WERI-Rb-1 (cell line): ENCODE results near the gene SDK2.

Experiments
- DNase-seq: peaks from one replicate; pipeline ENCODE4 v3.0.0-alpha.2; 2020
- H3K27ac ChIP-seq: fragments of 250-450 bp; sonication (Bioruptor Pico); 2 replicates; pipeline ENCODE4 v1.5.1; 2020; ENCODE audit warnings: mild to moderate bottlenecking, moderate library complexity
- H3K27me3 ChIP-seq: fragments of 250-450 bp; sonication (Bioruptor Pico); 2 replicates; pipeline ENCODE4 v1.5.1; 2021; ENCODE audit warnings: mild to moderate bottlenecking, low read depth, moderate library complexity; ENCODE audit not compliant: insufficient read depth, severe bottlenecking
- H3K36me3 ChIP-seq: fragments of 250-450 bp; sonication (Bioruptor Pico); 2 replicates; pipeline ENCODE4 v1.5.1; 2020; ENCODE audit warnings: mild to moderate bottlenecking, moderate library complexity
- H3K4me3 ChIP-seq: 2 replicates; pipeline ENCODE4 v1.5.1; 2011; ENCODE audit warnings: low read depth, mild to moderate bottlenecking, control low read depth, low read length
- H3K9me3 ChIP-seq: fragments of 250-450 bp; sonication (Bioruptor Pico); 2 replicates; pipeline ENCODE4 v1.5.1; 2021; ENCODE audit warnings: mild to moderate bottlenecking, moderate library complexity; ENCODE audit not compliant: severe bottlenecking
- TF ChIP-seq, protein P1 (sequence below): IDR thresholded peaks from 2 replicates; pipeline ENCODE4 v1.5.1; 2011; ENCODE audit warnings: low read depth, mild to moderate bottlenecking, control low read depth, inconsistent platforms, low read length

Gene SDK2

DNA sequence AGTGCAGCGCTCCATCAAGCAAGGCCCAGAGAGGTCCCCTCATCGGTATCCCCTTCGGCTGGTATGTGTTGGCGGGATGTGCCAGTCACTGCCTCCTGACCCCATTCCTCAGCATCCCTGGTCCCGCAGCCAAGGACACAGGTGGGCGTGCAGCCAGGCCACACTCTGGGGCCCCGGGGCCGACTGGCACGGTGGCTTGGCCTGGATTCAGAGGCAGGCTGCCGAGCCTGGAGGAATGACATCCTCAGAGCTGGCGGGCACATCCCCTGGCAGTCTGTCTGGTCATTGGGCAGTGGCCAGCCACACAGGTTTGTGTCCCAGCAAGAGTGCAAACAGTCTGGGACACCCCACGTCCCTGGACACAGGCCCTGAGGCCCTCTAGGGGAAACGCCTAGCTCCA lies 111.1 kb downstream of the SDK2 start:
- Histone ChIP-seq H3K4me3 (no peak overlapping the region), H3K36me3 (peaks cover 6% of the 10 kb centered on the region; the same call in 1 of the 2 replicates), H3K27me3 (no peaks in the 10 kb centered on the region), H3K9me3 (no peaks in the 10 kb centered on the region), H3K27ac (no peak overlapping the region)
- TF ChIP-seq, protein P1, sequence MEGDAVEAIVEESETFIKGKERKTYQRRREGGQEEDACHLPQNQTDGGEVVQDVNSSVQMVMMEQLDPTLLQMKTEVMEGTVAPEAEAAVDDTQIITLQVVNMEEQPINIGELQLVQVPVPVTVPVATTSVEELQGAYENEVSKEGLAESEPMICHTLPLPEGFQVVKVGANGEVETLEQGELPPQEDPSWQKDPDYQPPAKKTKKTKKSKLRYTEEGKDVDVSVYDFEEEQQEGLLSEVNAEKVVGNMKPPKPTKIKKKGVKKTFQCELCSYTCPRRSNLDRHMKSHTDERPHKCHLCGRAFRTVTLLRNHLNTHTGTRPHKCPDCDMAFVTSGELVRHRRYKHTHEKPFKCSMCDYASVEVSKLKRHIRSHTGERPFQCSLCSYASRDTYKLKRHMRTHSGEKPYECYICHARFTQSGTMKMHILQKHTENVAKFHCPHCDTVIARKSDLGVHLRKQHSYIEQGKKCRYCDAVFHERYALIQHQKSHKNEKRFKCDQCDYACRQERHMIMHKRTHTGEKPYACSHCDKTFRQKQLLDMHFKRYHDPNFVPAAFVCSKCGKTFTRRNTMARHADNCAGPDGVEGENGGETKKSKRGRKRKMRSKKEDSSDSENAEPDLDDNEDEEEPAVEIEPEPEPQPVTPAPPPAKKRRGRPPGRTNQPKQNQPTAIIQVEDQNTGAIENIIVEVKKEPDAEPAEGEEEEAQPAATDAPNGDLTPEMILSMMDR, result no peak
- no peak for DNase-seq

DNA sequence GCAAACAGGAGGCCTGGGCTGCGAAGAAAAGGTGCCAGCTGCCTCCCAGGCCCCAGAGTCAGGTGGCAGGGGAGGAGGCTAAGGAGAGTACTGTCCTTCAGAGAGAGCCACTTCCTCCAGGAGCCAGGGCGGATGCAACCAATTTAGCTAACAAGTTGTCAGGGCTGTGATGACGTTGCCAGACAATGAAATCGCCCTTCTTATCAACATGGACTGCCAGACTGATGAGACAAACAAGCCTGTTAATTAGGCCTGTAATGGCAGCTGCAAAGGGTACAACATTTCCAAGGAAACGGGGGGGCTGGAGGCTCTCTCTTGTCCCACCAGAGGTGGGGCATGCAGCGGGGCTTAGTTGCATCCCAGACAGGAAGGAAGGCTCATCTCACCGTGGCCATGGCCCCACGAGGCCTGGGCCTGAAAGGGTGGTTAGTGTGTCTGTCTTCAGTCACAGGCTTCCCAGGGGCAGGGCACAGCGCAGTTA lies 111.8 kb downstream of the SDK2 start:
- TF ChIP-seq, protein P1, result no peak
- Histone ChIP-seq H3K4me3 (no peak overlapping the region), H3K27me3 (no peaks in the 10 kb centered on the region), H3K9me3 (no peaks in the 10 kb centered on the region), H3K27ac (no peak overlapping the region), H3K36me3 (peaks cover 13% of the 10 kb centered on the region; the same call in 1 of the 2 replicates)
- no peak for DNase-seq

DNA sequence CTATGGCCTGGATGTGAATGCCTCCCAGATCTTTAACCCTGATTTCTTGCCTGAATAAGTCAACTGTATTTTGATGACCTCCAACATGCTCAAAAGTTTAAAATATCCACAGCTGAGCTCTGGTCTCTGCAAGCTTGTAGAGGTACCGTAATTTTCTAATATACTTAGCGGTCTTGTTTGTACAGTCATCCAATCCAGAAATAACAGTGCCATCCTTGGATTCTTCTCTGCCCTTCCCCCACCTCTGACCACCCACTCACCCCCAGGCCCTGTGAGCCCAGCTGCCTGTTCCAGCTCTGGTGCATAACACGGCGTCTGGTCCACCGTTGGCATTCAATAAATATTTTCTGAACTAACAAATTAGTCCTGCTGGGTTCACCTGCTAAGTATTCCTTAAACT lies 113.1 kb downstream of the SDK2 start:
- no peaks in the 10 kb centered on the region for H3K9me3 ChIP-seq
- no peak overlapping the region for H3K27ac ChIP-seq
- H3K27me3 ChIP-seq, result no peaks in the 10 kb centered on the region
- TF ChIP-seq, protein P1, result no peak
- DNase-seq, result no peak
- no peak overlapping the region for H3K4me3 ChIP-seq
- peaks cover 13% of the 10 kb centered on the region; the same call in 1 of the 2 replicates for H3K36me3 ChIP-seq

DNA sequence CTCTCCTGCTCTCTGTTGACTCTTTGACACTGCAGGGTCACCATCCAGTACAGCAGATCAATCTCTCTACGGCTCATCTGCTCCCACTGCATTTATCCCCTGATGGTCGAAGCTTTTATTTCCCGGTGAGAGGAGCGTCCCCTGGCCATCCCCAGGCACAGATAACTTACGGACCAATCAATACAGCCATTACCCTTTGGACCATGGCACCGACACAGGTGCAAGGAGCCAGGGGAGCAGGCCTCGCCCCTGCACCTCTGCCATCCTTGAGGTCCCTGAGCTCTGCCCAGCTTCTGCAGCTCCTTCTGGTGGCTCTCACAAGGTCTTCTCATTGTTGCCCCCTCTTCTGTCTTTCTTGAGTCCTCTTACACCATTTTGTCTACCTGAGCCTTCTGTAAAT lies 115.6 kb downstream of the SDK2 start:
- Histone ChIP-seq H3K9me3 (no peaks in the 10 kb centered on the region), H3K4me3 (no peak overlapping the region), H3K27me3 (no peaks in the 10 kb centered on the region), H3K36me3 (peaks cover 13% of the 10 kb centered on the region; the same call in 1 of the 2 replicates), H3K27ac (no peak overlapping the region)
- no peak for DNase-seq
- TF ChIP-seq, protein P1, result no peak

DNA sequence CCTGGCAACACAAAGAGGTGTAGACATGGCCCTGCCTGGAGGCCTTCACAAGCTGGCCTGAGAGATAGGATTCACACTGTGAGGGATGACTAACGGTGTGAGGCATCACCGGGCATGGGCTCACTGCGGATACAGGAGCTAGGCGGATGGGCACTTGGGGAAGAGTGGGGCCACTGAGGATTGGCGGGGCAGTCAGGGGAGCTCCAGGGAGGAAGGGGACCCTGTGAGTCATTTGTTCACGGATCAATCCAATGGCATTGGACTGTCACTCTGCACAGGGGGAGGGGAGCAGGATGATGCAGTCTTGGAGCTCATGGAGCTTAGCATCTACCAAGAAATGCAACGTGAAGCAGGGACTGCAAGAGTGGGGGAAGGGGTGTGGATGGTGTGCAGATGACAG lies 117.3 kb downstream of the SDK2 start:
- Histone ChIP-seq H3K27ac (no peak overlapping the region), H3K36me3 (peaks cover 13% of the 10 kb centered on the region; the same call in 1 of the 2 replicates), H3K27me3 (no peaks in the 10 kb centered on the region), H3K9me3 (no peaks in the 10 kb centered on the region), H3K4me3 (no peak overlapping the region)
- TF ChIP-seq, protein P1, result no peak
- DNase-seq, result no peak

DNA sequence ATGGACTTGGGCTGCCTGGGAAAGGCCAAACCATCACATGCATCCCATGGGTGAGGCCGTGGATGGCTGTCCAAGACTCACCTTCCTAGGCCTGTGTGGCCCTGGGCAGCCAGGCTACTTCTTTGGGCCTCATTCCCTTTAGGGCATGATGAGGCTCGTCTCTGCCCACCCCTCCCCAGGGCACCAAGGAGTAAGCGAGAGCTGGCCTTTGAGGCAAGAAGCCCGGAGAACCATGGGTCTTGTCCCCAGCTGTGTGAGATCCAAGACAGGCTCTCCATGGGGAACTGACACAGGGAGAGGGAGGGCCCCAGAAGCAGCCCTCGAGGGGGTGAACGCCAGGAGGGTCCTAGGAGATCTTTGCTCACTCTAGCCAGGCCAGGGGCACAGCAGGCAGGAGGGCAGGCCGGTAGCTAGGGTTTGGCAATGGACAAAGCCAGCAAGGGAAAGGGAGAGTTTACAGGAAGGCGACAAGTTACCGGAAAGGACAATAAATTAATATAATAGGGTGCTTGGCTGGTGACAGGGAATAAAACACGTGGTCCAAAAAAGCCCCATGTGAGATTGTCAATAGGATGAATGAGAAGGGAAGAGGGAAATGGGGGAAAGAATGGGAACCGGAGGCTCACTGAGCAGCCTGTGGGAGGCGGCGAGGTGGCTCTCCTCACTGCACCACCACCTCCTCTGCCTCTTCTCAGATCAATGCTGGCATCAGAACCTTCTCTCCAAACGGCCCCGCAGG lies 119.1 kb downstream of the SDK2 start:
- H3K9me3 ChIP-seq, result no peaks in the 10 kb centered on the region
- TF ChIP-seq, protein P1, result no peak
- no peak overlapping the region for H3K4me3 ChIP-seq
- H3K36me3 ChIP-seq, result peaks cover 13% of the 10 kb centered on the region; the same call in 1 of the 2 replicates
- no peaks in the 10 kb centered on the region for H3K27me3 ChIP-seq
- H3K27ac ChIP-seq, result no peak overlapping the region
- DNase-seq, result no peak
